ACC112 (cell line): ENCODE results near the gene SEL1L3.
A peak's percentile ranks its signal among the peaks of the same experiment; 100 is the strongest.

Source experiments
- H2AFZ ChIP-seq: fragments of 200-600 bp; sonication (generic); one replicate; pipeline ENCODE4 v1.6.0; 2017; ENCODE audit warnings: antibody characterized with exemption, low read length; ENCODE audit not compliant: unreplicated experiment
- H3K27ac ChIP-seq: fragments of 200-600 bp; sonication (generic); 2 replicates; pipeline ENCODE4 v1.5.1; 2014; ENCODE audit warnings: low read depth, mild to moderate bottlenecking, antibody characterized with exemption, low read length, moderate library complexity
- H3K27me3 ChIP-seq: fragments of 200-600 bp; sonication (generic); 2 replicates; pipeline ENCODE4 v1.6.1; 2014; ENCODE audit warnings: mild to moderate bottlenecking, antibody characterized with exemption, low read length, moderate library complexity, mixed read lengths; ENCODE audit not compliant: insufficient read depth
- H3K36me3 ChIP-seq: fragments of 200-600 bp; sonication (generic); 2 replicates; pipeline ENCODE4 v1.6.1; 2016; ENCODE audit warnings: mild to moderate bottlenecking, antibody characterized with exemption, low read length, moderate library complexity, mixed read lengths; ENCODE audit not compliant: insufficient read depth
- H3K4me1 ChIP-seq: fragments of 200-600 bp; sonication (generic); one replicate; pipeline ENCODE4 v1.6.1; 2016; ENCODE audit warnings: low read length, mixed read lengths; ENCODE audit not compliant: insufficient read depth, unreplicated experiment, control insufficient read depth
- H3K4me3 ChIP-seq: fragments of 200-600 bp; sonication (generic); 2 replicates; pipeline ENCODE4 v1.5.1; 2014; ENCODE audit warnings: mild to moderate bottlenecking, low read depth, low read length
- H3K79me2 ChIP-seq: fragments of 200-600 bp; sonication (generic); one replicate; pipeline ENCODE4 v1.6.0; 2016; ENCODE audit warnings: low read length; ENCODE audit not compliant: control insufficient read depth, unreplicated experiment, insufficient read depth

SEL1L3 gene

DNA sequence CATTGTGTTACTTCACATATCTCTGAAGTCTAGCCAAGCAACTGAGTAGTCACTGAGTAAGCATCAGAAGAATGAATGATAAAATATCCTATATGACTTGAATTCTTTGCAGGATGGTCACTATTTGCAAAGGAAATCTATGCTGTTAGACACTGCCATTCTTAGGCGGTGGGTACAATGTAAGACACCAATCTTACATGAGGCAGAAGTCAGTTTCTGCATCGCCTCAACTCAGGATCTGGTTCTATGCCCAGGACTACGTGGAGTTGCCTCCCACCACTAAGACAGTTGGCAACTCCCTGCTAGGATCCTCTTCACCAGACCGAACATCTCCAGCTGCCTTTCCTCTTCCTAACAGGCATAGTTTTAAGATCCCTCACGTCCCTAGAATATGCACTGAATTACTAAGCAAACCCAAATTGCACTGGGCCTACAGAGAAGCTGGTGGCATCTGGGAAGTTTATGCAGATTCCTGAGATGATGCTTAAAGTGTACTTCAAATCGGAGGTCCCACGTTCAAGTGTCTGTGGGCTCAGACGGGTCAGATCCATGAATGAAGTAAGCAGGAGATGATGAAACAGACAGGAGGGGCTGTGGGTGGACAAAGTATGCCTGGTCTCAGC lies 45.6 kb downstream of the SEL1L3 start:
- Histone ChIP-seq H3K27ac (peak overlapping the region; percentile 49), H3K36me3 (no peaks in the 10 kb centered on the region), H3K4me1 (peaks cover 62% of the 10 kb centered on the region), H2AFZ (no peak overlapping the region), H3K4me3 (no peak overlapping the region), H3K27me3 (no peaks in the 10 kb centered on the region), H3K79me2 (no peaks in the 10 kb centered on the region)

DNA sequence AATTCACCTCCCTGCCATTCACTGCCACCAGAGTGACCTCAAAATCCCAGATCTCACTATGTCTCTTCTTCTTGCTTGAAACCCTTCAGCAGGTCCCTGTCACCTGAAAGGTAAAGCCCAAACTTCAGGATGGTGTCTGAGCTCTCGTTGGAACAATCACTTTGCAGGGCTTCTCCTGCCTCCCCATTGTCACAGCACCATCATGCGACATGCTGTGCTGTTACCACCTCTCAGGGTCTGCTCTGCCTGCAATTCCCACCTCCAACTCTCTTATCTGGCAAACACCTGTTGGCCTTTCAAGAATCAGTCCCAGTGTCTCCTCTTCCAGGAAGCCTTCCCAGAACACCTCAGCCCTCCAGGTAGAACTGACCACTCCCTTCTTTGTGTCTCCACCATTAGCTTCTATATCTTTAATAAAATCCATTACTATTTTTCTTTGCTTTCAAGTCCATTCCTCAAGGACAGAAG lies 46.2 kb downstream of the SEL1L3 start:
- peaks cover 62% of the 10 kb centered on the region for H3K4me1 ChIP-seq
- no peaks in the 10 kb centered on the region for H3K79me2 ChIP-seq
- no peak overlapping the region for H2AFZ ChIP-seq
- H3K36me3 ChIP-seq, result no peaks in the 10 kb centered on the region
- H3K27ac ChIP-seq, result peak overlapping the region; percentile 49
- H3K27me3 ChIP-seq, result no peaks in the 10 kb centered on the region
- H3K4me3 ChIP-seq, result 0 out of 2 replicates have a peak overlapping the region, but pooled peaks have one; percentile 15

- Histone ChIP-seq H3K79me2 (no peaks in the 10 kb centered on the region), H3K27ac (peak overlapping the region; percentile 66), H2AFZ (no peak overlapping the region), H3K4me1 (peaks cover 67% of the 10 kb centered on the region), H3K4me3 (no peak overlapping the region), H3K27me3 (no peaks in the 10 kb centered on the region), H3K36me3 (no peaks in the 10 kb centered on the region)
Observed at GRCh38 chr4:25815586-25815985, 47.2 kb downstream of the SEL1L3 start.

GRCh38 chr4:25814301-25815136 lies 48.3 kb downstream of the SEL1L3 start:
- H3K4me1 ChIP-seq, result peaks cover 67% of the 10 kb centered on the region
- no peaks in the 10 kb centered on the region for H3K36me3 ChIP-seq
- no peaks in the 10 kb centered on the region for H3K27me3 ChIP-seq
- peak overlapping the region; percentile 4; the same call in 1 of the 2 replicates for H3K4me3 ChIP-seq
- peak overlapping the region; percentile 66 for H3K27ac ChIP-seq
- H3K79me2 ChIP-seq, result no peaks in the 10 kb centered on the region
- no peak overlapping the region for H2AFZ ChIP-seq

DNA sequence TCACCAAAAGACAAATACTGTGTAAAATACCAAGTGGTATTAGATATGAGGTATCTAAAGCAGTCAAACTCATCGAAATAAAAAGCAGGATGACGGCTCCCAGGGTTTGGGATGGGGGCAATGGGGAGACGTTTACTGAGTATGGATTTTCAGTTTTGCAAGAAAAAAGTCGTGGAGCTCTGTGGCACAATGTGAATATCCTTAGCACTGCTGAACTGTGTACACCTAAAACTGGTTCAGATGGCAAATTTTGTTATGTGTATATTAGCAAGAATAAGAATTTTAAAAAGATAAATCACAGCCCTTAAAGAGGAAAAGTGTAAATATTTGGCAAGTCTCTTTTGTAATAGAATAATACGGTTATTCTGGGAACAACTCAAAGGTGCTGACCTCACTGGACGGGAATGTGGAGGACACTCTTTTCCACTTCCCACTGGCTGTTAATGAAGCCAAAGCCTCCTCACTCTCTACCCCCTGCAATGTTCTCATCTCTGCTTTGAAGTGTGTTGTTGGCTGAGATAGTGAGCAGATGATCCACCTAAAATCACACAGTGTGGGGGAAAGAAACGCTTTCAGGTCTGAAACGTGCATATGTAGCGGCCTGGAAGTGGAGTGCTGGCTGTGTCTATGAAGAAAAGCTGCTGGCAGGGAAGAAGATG lies 49.2 kb downstream of the SEL1L3 start:
- no peak overlapping the region for H2AFZ ChIP-seq
- H3K36me3 ChIP-seq, result no peaks in the 10 kb centered on the region
- no peaks in the 10 kb centered on the region for H3K27me3 ChIP-seq
- peak overlapping the region; percentile 66 for H3K27ac ChIP-seq
- H3K79me2 ChIP-seq, result no peaks in the 10 kb centered on the region
- peak overlapping the region; percentile 0; the same call in 1 of the 2 replicates for H3K4me3 ChIP-seq
- peaks cover 61% of the 10 kb centered on the region for H3K4me1 ChIP-seq

DNA sequence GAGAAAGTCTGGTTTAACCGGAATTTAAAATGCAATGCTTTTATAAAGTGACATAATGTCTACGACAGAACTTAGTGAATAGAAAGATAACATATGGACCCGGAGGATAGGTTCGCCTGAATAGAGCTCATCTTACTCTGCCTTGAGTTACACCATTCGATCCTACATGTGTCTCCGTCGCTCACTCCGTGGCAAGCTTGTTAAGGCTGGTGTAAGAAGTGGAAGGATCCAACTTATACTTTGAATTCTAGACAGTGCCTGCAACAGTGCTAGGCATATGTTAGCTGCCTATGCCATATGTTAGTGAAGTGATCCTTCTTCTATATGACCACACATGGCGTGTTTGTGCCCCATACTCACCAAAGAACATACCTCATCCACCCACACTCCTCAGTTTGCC lies 50.9 kb downstream of the SEL1L3 start:
- peaks cover 43% of the 10 kb centered on the region for H3K4me1 ChIP-seq
- no peaks in the 10 kb centered on the region for H3K27me3 ChIP-seq
- H3K4me3 ChIP-seq, result no peak overlapping the region
- no peak overlapping the region for H2AFZ ChIP-seq
- H3K27ac ChIP-seq, result no peak overlapping the region
- no peaks in the 10 kb centered on the region for H3K36me3 ChIP-seq
- H3K79me2 ChIP-seq, result no peaks in the 10 kb centered on the region

DNA sequence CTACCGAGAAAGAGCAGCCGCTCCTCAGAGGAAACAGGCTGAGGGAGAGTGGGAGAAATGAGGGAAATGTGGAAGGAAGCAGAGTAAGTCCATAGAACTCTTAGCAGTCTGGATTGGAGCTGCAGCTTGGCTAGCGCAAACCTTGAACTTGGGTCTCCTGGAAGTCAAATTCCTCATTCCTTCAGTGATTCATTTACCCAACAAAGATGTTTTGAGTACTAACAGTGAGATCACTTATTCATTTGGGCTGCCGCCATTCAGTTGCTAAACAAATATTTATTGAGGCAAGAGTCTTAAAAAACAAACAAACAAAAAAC lies 51.5 kb downstream of the SEL1L3 start:
- H3K36me3 ChIP-seq, result no peaks in the 10 kb centered on the region
- H2AFZ ChIP-seq, result no peak overlapping the region
- peaks cover 38% of the 10 kb centered on the region for H3K4me1 ChIP-seq
- no peaks in the 10 kb centered on the region for H3K27me3 ChIP-seq
- no peaks in the 10 kb centered on the region for H3K79me2 ChIP-seq
- H3K27ac ChIP-seq, result no peak overlapping the region
- no peak overlapping the region for H3K4me3 ChIP-seq

GRCh38 chr4:25810461-25811373 lies 52.1 kb downstream of the SEL1L3 start:
- Histone ChIP-seq H2AFZ (no peak overlapping the region), H3K27ac (no peak overlapping the region), H3K79me2 (no peaks in the 10 kb centered on the region), H3K36me3 (no peaks in the 10 kb centered on the region), H3K27me3 (no peaks in the 10 kb centered on the region), H3K4me3 (no peak overlapping the region), H3K4me1 (peaks cover 34% of the 10 kb centered on the region)

DNA sequence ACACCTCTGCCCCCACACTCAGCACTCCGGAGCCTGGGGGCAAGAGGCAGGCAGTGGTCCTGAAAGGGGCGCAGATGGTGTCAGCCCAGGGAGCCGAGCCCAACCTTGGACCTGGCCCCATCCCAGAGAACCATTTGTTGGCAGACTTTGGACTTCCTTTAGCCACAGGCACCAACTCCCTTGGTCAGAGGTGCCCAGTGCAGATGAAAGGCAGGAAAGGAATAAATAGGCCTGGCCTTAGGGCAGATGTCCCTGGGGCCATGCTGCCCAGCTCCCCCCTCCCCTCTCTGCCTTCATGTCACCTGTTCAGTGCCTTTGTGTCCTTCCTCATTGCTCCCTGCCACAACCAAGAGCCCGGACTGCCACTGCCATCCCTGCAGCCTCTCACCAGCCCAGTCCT lies 52.8 kb downstream of the SEL1L3 start:
- Histone ChIP-seq H2AFZ (no peak overlapping the region), H3K4me1 (peaks cover 27% of the 10 kb centered on the region), H3K27ac (no peak overlapping the region), H3K27me3 (no peaks in the 10 kb centered on the region), H3K4me3 (no peak overlapping the region), H3K79me2 (no peaks in the 10 kb centered on the region), H3K36me3 (no peaks in the 10 kb centered on the region)

- H3K36me3 ChIP-seq, result peaks cover 8% of the 10 kb centered on the region; the same call in 1 of the 2 replicates
Observed at GRCh38 chr4:25807102-25807728, 55.6 kb downstream of the SEL1L3 start.

More at GRCh38 chr4:25807102-25807728, 55.6 kb downstream of the SEL1L3 start:
- H3K4me3 ChIP-seq, result no peak overlapping the region
- H3K4me1 ChIP-seq, result peaks cover 5% of the 10 kb centered on the region
- no peaks in the 10 kb centered on the region for H3K79me2 ChIP-seq
- H3K27me3 ChIP-seq, result no peaks in the 10 kb centered on the region
- no peak overlapping the region for H3K27ac ChIP-seq
- H2AFZ ChIP-seq, result no peak overlapping the region
